Panc1 (cell line): ENCODE measurements around the gene HINT1. TPM values are rescaled to one million over a fixed set of nuclear protein-coding genes. Genes with fewer than 3 reads are reported as not detected.
"Not testable (repeated sequence)": the region's sequence is repeated elsewhere in the genome, so short reads cannot be mapped to it uniquely, and the experiment has no call there.

ENCODE experiments used
- ATAC-seq: fragments of 200-7000 bp; cut with Tn5 transposase; 2 replicates; pipeline ENCODE4 v1.9.1; 2020; ENCODE audit warnings: mild to moderate bottlenecking, moderate library complexity
- BruUV-seq: library from RNA; stranded (reverse); fragments of 400-500 nt; replicated peaks from 2 replicates; lab custom pipeline; 2021; lab: Mats Ljungman, UMichigan
- CTCF ChIA-PET: fragments of 300-600 bp; sonication (Branson Sonifier 250); formaldehyde crosslinking; loops from one replicate; lab custom pipeline; 2022; ENCODE audit warnings: antibody characterized with exemption; lab: Charles Lee
- POLR2A ChIA-PET: fragments of 300-600 bp; sonication (Branson Sonifier 250); formaldehyde crosslinking; loops from one replicate; lab custom pipeline; 2022; ENCODE audit warnings: antibody characterized with exemption; lab: Charles Lee
- DNase-seq: peaks from one replicate; pipeline ENCODE4 v3.0.0-alpha.2; 2010; ENCODE audit warnings: low read depth, low spot score
- H3K27ac ChIP-seq: 2 replicates; pipeline ENCODE4 v1.5.1; 2011; ENCODE audit warnings: mild to moderate bottlenecking, low read length, inconsistent platforms
- H3K27me3 ChIP-seq: fragments of 200-500 bp; sonication (Bioruptor generic); 2 replicates; pipeline ENCODE4 v1.6.0; 2014; ENCODE audit warnings: low read length, inconsistent platforms; ENCODE audit not compliant: control insufficient read depth, insufficient read depth
- H3K36me3 ChIP-seq: fragments of 200-500 bp; sonication (Bioruptor generic); 2 replicates; pipeline ENCODE4 v1.5.1; 2014; ENCODE audit warnings: inconsistent platforms, mild to moderate bottlenecking, low read length, moderate library complexity; ENCODE audit not compliant: control insufficient read depth, insufficient read depth
- H3K4me1 ChIP-seq: 2 replicates; pipeline ENCODE4 v1.5.1; 2011; ENCODE audit warnings: inconsistent platforms, mild to moderate bottlenecking, low read length, moderate library complexity; ENCODE audit not compliant: control insufficient read depth, insufficient read depth
- H3K4me3 ChIP-seq, 2 experiments: 2 replicates each; pipeline ENCODE4 v1.5.1; 2011 to 2012; ENCODE audit warnings: low read depth in 2 of 2, low read length in 2 of 2, mild to moderate bottlenecking in 2 of 2, inconsistent platforms in 1 of 2, moderate library complexity in 1 of 2
- H3K9me3 ChIP-seq: fragments of 200-500 bp; sonication (Bioruptor generic); 2 replicates; pipeline ENCODE4 v1.5.1; 2014; ENCODE audit warnings: low read depth, mild to moderate bottlenecking, inconsistent platforms, low read length, moderate library complexity; ENCODE audit not compliant: control insufficient read depth, insufficient read depth
- CTCF ChIP-seq: fragments of 450-650 bp; IDR thresholded peaks from 2 replicates; pipeline ENCODE4 v1.5.1; 2017; ENCODE audit warnings: mild to moderate bottlenecking
- POLR2AphosphoS5 ChIP-seq: IDR thresholded peaks from 2 replicates; pipeline ENCODE4 v1.6.1; 2012; ENCODE audit warnings: mild to moderate bottlenecking, low read depth, low read length, moderate library complexity
- REST ChIP-seq, 2 experiments: IDR thresholded peaks; 2 replicates each; pipeline ENCODE4 v1.6.1; 2011 to 2012; ENCODE audit warnings: low read depth in 2 of 2, control low read depth in 1 of 2, low read length in 1 of 2, mild to moderate bottlenecking in 1 of 2, moderate library complexity in 1 of 2; ENCODE audit not compliant: insufficient read depth in 1 of 2
- SIN3A ChIP-seq: IDR thresholded peaks from 2 replicates; pipeline ENCODE4 v1.6.1; 2012; ENCODE audit warnings: low read depth, mild to moderate bottlenecking, low read length, moderate library complexity, borderline replicate concordance; ENCODE audit not compliant: insufficient read depth
- TCF7L2 ChIP-seq: IDR thresholded peaks from 2 replicates; pipeline ENCODE4 v1.6.1; 2011; ENCODE audit warnings: mild to moderate bottlenecking, low read depth, low read length, inconsistent platforms
- in situ Hi-C: cut with HindIII; loops from 2 replicates; pipeline ENCODE4 v1.10.0; 2016; ENCODE audit warnings: low sequenced_read_pairs, low pct_unique_long_range_greater_than_20kb
- intact Hi-C: fragments of 100-400 bp; cut with micrococcal nuclease; formaldehyde crosslinking; loops from one replicate; pipeline ENCODE4 v1.10.0; 2022; ENCODE audit not compliant: unreplicated experiment
- total RNA-seq: library from RNA; stranded (reverse); gene quantifications from one replicate; pipeline ENCODE4 v1.2.1, GENCODE V29; 2021; ENCODE audit not compliant: unreplicated experiment

Gene HINT1
- total RNA-seq, 1 experiment from 2014 or later = 233 TPM

GRCh38 chr5:131142970-131143617 is 22.0 kb downstream of the HINT1 start:
- no peaks in the 10 kb centered on the region for H3K4me1 ChIP-seq
- ATAC-seq (no peak), DNase-seq (no peak)
- H3K9me3 ChIP-seq = no peaks in the 10 kb centered on the region
- intact Hi-C loops = no loop called here
- no peak overlapping the region for H3K4me3 ChIP-seq
- H3K36me3 ChIP-seq = no peaks in the 10 kb centered on the region
- peaks cover 3% of the 10 kb centered on the region; the same call in 1 of the 2 replicates for H3K27me3 ChIP-seq
- CTCF ChIA-PET = no interaction called here
- POLR2A ChIA-PET = no interaction called here
- no peak overlapping the region for H3K27ac ChIP-seq
- TF ChIP-seq REST (IDR thresholded peaks at IDR 0.05; ENCODE audit: insufficient read depth in 1 of 2, low read depth in 2 of 2, low read length in 1 of 2) = no peak
- no peak for TF ChIP-seq POLR2AphosphoS5
- no peak for TF ChIP-seq SIN3A
- TF ChIP-seq TCF7L2 = no peak
- TF ChIP-seq CTCF = no peak
- BruUV-seq = no TSS peak
- in situ Hi-C loops = no loop called here

GRCh38 chr5:131139321-131139720 is 25.7 kb downstream of the HINT1 start:
- ATAC-seq (no peak), DNase-seq (no peak)
- TF ChIP-seq CTCF = no peak
- no peak for TF ChIP-seq REST (IDR thresholded peaks at IDR 0.05; ENCODE audit: insufficient read depth in 1 of 2, low read depth in 2 of 2, low read length in 1 of 2)
- no peak for TF ChIP-seq SIN3A
- no peak for TF ChIP-seq POLR2AphosphoS5
- TF ChIP-seq TCF7L2 = no peak
- CTCF ChIA-PET = no interaction called here
- no peaks in the 10 kb centered on the region for H3K9me3 ChIP-seq
- H3K27me3 ChIP-seq = peaks cover 3% of the 10 kb centered on the region; the same call in 1 of the 2 replicates
- BruUV-seq = no TSS peak
- H3K4me1 ChIP-seq = no peaks in the 10 kb centered on the region
- in situ Hi-C loops = no loop called here
- H3K36me3 ChIP-seq = no peaks in the 10 kb centered on the region
- H3K4me3 ChIP-seq = no peak overlapping the region
- POLR2A ChIA-PET = no interaction called here
- H3K27ac ChIP-seq = no peak overlapping the region
- intact Hi-C loops = no loop called here

GRCh38 chr5:131138406-131138805 is 26.6 kb downstream of the HINT1 start:
- BruUV-seq, CTCF ChIA-PET, H3K27me3 ChIP-seq, POLR2A ChIA-PET, DNase-seq, H3K36me3 ChIP-seq, H3K9me3 ChIP-seq, H3K4me1 ChIP-seq, H3K4me3 ChIP-seq, in situ Hi-C loops, ATAC-seq, H3K27ac ChIP-seq, intact Hi-C loops: not testable (repeated sequence)
